Activated naive CD4-positive, alpha-beta T cell treated with anti-CD3 and anti-CD28 coated beads, Interleukin-2, amount 10 ng/mL, durations not matched to agents 5 hours and 36 hours (primary cell): ENCODE measurements around the gene CD48. TPM values are rescaled to one million over a fixed set of nuclear protein-coding genes. Genes with fewer than 3 reads are reported as not detected.

Experiments
- total RNA-seq, 2 experiments: library from RNA; stranded (reverse); gene quantifications; one replicate each; pipeline ENCODE4 v1.2.3, GENCODE V29; 2021

The CD48 gene, protein sequence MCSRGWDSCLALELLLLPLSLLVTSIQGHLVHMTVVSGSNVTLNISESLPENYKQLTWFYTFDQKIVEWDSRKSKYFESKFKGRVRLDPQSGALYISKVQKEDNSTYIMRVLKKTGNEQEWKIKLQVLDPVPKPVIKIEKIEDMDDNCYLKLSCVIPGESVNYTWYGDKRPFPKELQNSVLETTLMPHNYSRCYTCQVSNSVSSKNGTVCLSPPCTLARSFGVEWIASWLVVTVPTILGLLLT
- total RNA-seq: 100 to 1,000 TPM; 378 to 401 TPM

DNA sequence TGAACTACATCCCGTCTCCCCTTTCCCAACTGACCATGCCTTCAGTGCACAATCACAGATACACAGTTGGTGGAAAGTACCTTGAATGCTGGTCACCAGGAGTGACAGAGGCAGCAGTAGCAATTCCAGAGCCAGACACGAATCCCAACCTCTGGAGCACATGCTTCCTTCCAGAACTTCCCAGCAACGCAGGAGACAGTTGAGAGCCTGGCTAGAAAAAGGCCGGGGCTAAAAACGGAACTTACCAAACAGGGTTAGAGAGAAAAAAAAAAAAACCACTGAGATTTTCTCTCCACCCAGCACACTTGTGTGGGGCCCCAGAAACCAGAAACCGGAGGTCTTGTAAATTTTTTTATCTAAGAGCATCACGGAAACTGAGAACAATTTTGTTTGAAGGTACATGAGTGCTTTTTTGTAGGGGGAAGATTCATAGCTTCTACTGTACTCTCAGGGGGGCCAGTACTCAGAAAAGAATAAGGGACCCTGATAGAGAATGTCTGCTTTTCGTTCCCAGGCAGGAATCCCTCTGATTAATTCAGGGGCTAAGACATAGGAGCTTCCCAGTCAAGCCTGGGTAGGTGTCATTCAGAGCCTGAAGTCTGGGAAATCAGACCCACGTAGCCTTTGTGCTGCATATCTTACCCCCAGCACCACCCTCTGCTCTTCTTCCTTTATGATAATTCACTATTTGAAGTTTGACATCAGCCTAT is at the start of gene CD48:
Gene CD48, minus strand, starts transcription at position 221 of the 710 bp plus-strand sequence. Its CDS starts 59 bp downstream, at position 162.

DNA sequence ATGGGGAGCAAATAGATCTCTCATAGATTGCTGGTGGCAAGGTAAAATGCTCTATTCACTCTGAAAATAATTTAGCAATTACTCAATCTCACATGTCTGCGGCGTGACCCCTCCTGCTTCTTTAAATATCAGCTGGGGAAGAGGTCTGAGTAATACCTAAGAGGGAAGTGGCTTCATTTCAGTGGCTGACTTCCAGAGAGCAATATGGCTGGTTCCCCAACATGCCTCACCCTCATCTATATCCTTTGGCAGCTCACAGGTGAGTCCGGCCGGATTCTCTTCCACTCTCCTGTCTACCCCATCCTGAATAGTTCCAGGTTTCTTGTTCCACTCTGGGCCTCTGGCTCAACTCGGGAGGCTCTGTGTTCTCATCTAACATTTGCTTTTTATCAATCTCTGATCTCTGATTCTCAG is 27.5 kb upstream of the CD48 start, which contains the start of gene SLAMF7:
Gene SLAMF7, plus strand, starts transcription at position 150 of the 414 bp plus-strand sequence. Its CDS starts 55 bp downstream, at position 205.

DNA sequence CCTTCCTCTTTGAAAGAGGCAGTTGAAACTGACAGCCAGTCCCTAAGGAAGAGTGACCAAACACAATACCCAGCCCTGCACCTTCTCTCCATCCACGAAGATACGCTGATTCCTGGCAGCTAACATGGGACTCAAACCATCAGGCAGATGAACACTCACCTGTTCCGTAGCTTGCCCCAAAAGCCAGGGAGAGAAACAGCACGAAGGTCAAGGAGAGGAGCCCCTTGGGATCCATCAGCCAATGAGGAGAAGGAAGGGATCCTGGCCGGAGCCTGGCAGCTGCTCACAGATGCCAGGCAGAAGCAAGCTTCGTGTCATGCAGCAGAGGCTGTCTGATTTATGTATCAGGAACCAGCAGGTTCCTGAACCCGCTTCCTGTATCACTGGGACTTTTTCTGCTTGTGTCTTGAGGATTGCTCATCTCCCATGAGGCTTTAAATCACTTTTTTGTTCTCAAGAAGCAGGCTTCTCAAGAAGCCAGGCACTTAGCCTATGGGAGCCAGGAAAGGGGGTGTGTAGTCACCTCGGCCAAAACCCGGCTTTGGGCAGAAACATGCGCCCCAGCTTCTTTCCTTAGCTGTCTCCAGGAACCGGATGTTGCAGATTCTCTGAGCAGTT is 64.8 kb downstream of the CD48 start, which contains the start of gene SLAMF1:
Gene SLAMF1, minus strand, starts transcription at position 334 of the 618 bp plus-strand sequence. Its CDS starts 99 bp downstream, at position 235.

Other genes with a start within 250 kb of the CD48 start
- gene SLAMF6, start 188.6 kb downstream of the CD48 start, total RNA-seq: 10 to 100 TPM; 23.8 to 24.3 TPM
- gene CD84, start 132.3 kb downstream of the CD48 start, total RNA-seq: 1 to 10 TPM; 5.4 to 6.3 TPM
- 10 to 100 TPM; 52.2 to 54.0 TPM for gene SLAMF1, start 64.8 kb downstream of the CD48 start, total RNA-seq
- gene SLAMF7, start 27.4 kb upstream of the CD48 start, total RNA-seq: 1 to 10 TPM; 7.6 to 8.2 TPM
- gene LY9, start 84.4 kb upstream of the CD48 start, total RNA-seq: 10 to 100 TPM; 75.9 to 76.3 TPM
- under 1 TPM; 0.40 to 0.55 TPM for gene CD244, start 151.1 kb upstream of the CD48 start, total RNA-seq
- not detected for gene ITLN1, start 173.4 kb upstream of the CD48 start, total RNA-seq
- not detected for gene ITLN2, start 243.0 kb upstream of the CD48 start, total RNA-seq